NCI-H2227 treated with DMSO at 0.1 percent for 48 hours (cell line): ENCODE results near the gene CCDC85C.
"Not testable (repeated sequence)": the region's sequence is repeated elsewhere in the genome, so short reads cannot be mapped to it uniquely, and the experiment has no call there.

Experiments
- DNase-seq: peaks from one replicate; lab custom pipeline; 2025; lab: John Stamatoyannopoulos, UW

Gene CCDC85C

DNA sequence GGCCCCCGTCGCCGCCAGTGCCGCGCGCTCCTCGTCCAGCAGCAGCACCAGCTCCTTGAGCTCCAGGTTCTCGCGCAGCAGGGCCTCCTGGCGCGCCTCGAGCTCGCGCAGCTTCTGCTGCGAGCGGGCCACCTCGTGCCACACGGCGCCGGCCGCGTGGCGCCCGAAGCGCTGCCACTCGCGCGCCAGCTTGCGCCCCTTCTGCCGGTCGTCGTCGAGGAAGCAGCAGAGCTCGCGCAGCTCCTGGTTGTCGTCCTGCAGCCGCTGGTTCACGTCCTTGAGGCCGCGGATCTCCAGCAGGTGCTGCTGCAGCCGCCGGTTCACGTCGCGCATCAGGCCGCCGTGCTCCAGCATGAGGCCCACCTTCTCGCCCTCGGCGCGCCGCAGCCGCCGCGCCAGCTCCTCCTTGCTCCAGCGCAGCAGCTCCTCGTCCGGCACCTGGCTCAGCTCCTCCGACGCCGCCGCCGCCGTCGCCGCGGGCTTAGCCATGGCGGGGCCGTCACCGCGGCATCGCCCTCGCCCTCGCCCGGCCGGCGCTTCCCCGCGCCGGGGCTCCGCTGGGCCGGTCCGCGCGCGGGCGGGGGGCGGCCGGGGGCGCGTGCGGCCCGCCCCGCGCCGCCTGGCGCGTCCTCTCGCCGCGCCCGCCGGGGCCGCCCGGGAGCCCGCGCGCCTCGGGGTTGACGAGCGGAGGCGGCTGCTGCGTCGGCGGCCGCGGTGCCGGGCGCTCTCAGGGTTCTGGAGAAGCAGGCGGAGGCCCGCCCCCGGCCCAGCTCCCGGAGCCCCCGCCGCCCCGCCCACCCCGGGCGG, at the start of gene CCDC85C:
CCDC85C (minus strand) TSS at position 737 of the 807 bp plus-strand sequence; CDS start at position 489, 248 bp downstream.
- no peak for DNase-seq

DNA sequence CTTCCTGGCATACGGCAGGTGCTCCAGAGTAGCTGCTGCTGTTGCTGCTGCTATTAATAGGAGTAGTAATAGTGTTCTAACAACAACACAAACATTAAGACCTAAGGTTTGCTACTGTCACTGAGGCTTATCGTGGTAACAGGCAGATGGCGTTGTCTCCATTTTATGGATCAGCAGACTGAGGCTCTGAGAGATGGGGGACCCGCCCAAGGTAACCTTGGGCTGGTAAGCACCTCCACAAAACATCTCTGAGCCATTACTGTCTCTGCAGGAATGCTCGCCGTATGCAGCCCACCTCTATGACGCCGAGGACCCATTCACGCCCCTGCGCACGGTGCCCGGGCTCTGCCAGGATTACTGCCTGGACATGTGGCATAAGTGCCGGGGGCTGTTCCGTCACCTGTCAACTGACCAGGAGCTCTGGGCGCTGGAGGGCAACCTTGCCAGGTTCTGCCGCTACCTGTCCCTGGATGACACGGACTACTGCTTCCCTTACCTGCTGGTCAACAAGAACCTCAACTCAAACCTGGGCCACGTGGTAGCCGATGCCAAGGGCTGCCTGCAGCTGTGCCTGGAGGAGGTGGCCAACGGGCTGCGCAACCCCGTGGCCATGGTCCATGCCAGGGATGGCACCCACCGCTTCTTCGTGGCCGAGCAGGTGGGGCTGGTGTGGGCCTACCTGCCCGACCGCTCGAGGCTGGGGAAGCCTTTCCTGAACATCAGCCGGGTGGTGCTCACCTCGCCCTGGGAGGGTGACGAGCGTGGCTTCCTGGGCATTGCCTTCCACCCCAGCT, 48.1 kb upstream of the CCDC85C start:
- DNase-seq = no peak

DNA sequence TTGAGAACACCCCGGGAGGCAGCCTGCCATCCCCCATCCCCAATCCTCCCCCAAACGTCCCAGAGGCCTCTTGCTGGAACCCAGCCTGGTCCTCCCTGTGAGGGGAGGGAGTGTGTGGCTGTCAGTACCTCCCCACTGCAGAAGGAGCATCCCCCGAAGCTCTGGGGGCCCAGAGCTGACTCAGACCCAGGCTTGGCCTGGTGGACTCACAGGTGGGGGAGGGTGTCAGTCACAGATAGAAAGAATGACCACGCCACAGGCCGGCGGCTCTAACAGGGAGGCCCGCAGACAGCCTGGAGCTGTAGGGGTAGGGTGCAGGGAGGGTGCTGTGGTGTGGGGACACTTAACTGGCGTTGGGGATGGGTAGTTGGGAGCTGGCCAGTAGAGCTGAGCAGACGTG, 46.2 kb upstream of the CCDC85C start:
- DNase-seq = no peak

DNA sequence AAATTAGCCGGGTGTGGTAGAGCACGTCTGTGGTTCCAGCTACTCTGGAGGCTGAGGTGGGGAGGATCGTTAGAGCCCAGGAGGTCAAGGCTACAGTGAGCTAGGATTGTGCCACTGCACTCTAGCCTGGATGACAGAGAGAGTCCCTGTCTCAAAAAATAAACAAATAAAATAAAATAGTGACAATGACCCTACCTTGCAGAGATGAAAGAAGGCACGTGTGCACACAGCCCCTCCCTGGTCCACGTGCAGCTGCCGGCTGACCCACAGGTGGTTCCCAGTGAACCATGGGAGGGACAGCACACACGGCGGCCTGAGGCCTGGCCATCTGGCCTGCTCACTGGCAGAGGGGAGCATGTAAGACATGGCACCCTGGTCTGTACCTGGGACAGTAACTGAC, 45.6 kb upstream of the CCDC85C start:
- no peak for DNase-seq

DNA sequence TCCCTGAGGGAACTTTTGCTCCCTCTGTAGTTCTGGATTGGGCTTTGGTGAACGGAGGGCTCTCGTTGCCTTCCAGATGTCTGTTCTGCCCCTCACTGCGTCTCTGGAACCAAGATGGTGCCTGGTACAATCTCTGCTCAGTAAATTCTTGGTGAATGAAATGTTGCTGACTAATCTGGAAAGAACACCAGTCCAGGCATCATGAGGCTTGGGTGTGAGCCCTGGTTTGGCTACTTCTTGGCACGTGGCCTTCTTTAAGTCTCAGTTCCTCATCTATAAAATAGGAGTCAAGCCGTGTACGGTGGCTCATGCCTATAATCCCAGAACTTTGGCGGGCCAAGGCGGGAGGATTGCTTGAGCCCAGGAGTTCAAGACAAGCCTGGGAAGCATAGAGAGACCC, 45.2 kb upstream of the CCDC85C start:
- no peak for DNase-seq

DNA sequence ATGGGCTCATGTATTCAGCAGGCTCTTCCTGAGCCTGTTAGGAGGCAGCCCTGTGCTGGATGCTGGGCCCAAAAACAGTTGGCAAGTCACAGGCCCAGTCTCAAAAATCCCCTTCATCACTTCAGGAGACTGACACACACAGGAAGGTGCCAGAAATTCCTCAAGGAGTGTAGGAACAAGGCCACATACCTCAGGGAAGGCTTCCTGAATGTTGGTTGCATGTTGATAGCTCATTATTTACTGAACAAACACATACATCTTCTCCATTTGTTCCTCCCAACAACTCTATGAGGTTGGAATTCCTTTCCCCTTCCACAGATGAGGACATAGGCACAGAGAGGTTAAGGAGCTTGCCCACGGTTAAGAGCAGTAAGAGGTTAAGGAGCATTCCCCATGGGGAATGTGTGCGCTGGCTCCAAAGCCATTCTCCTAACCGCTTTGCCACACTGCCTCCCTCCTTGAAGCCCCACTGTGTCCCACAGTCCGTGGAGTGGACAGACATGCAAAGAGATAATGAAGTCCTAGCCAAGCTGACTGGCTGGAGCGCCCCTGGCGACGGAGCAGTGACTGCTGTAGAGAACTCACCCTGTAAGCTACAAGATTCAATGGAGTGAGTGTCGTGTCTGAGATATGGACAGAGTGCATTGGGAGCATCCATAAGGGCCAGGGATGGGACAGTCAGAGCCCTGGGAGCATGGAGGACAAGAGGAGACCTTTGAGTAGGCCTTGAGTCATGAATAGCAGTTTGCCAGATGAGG, 44.2 kb upstream of the CCDC85C start:
- DNase-seq = no peak

DNA sequence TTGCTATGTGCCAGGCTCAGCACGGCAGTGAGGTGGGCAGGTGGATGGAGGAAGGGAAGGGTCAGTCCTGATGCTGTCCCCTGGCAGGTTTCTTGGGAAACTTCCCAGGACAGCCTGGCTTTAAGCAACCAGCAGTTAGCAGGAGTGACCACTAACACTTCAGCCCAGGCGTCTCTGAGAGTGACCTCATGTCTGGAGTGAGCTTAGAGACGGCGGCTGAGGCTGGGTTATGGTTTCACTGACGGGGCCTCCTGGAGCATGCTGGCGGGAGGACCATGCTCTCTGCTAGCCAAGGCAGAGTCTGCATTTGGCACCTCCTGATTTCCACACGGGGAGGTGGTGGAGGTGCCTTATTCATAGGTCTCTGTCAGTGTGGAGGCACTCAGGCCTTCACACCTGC, 43.4 kb upstream of the CCDC85C start:
- no peak for DNase-seq

DNA sequence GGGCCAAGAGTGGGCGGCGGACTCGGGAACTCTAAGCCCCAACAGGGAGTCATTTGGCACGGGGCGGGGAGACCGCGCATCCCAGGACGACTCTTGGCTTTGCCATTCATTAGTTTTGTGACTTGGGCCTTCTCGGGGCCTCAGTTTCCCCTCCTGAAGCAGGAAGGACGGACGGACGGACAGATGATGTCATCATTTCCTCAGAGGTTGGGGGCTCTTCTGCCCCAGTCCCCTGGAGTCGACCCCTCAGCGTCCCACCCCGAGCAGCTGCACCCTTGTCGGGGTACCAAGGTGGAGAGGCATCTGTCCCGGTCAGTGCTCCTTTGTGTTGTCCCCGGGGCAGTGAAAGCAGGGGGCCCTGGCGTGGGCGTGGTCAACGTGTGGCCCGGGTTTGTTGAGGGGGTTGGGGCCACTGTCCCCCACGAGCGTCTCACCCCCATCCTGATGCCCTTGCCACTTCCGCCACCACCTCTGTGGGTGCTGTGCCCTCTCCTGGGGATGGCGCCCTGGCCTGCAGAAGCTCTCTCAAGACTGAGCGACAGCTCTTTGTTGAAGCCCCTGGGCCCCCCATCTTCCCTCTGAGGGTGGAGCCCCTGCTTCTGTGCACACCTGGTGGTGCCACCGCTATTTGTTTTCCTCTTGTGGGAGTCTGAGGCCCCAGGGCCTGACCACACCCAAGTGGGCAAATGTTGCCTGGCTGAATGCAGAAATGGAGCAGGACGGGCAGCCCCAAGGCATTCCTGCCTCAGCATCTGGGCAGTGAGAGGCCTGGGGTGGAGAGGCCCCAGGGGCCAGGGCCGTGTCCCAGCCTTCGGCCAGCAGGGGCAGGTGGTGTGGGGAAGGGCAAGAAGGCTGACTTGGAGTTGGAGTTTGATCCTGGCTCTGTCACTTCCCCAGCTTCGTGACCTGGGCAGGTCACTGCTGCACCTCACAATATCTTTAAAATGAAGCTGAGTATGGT, 41.8 kb upstream of the CCDC85C start:
- no peak for DNase-seq

DNA sequence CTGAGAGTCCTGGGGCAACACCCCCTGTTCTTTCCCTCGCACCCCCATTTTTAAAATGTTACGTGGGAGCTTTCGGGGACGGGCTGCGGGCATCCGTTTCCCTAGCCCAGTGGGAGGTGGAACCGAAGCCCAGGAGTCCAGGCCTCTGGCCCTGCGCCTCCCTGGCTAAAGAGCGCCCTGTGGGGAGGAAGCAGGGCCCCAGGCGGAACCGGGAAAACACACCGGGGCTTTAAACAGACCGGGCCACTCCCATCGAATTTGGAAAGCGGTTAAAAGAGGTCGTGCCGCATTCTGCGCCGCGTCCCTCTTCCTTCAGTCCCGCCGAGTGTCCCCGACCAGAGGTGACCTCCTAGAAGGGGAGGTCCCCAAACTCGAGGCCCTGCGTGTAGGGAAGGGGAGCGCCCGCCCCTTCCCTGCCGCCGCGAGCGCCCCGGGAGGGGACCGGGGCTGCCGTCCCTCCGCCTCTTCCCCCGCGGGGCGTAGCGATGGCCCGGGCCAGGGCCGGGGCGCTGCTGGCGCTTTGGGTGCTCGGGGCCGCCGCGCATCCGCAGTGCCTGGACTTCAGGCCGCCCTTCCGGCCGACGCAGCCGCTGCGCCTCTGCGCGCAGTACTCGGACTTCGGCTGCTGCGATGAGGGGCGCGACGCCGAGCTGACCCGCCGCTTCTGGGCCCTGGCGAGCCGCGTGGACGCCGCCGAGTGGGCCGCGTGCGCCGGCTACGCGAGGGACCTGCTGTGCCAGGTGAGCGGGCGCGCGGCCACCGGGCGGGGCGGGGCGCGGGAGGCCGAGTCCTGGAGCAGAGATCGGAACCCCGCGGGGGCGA, 40.9 kb upstream of the CCDC85C start, which contains the start of gene HHIPL1:
HHIPL1 (plus strand) TSS at position 407 of the 822 bp plus-strand sequence; CDS start at position 486, 79 bp downstream.
- DNase-seq = no peak

DNA sequence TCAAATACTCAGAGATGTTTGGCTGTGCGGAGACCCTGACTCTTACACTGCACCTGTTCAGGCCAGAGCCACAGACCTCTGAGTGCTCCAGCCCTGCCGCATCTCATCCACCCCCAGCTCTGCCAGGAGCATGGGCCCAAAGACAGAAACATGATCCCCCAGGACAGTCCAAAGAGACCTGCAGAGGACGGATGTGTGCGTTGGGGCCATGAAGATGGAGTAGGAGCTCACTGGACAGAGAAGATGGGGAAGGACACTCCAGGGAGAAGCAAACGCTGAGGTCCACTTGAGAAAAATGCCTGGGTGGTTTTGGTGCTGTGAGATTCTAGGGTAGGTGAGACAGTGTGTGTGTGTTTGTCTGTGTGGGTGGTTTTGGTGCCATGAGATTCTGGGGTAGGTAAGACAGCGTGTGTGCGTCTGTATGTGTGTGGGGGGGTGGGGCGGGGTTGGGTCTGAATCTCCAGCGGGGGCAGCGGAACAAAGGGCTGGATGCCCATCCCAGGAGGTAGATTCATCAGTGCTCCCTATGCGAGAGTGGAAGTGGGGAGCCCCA, 40.1 kb upstream of the CCDC85C start:
- DNase-seq = no peak

DNA sequence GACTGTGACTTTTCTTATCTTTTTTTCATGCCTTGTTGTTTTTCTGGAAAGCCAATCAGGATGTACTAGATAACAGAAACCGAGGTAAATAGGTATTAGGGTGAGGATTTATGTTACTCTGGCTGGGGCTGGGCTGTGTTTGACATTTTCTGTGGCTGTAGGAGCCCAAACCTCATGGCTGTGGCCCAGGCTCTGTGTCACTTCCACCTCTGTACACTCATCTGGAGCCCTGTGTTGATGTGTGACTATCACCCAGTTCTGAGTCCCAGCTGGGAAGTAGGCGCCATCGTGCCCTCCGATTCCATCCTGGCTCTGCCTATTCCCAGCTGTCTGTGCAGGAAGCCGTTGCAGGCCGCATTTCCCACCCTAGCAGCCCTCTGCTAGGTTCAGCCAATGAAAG, 39.3 kb upstream of the CCDC85C start:
- DNase-seq = no peak

DNA sequence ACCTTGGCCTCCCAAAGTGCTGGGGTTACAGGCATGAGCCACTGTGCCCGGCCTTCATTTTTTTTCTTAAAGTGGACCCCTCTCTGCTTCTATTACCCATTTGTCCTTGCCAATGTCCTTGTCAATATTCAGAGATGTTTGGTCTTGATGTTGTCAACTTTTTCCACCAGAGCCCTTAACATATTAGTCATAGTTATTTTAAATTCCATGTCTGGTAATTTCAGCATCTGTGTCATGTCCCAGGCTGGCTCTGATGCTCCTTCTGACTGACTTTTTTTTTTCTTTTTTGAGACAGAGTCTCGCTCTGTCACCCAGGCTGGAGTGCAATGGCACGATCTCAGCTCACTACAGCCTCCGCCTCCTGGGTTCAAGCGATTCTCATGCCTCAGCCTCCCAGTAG, 38.8 kb upstream of the CCDC85C start:
- DNase-seq = not testable (repeated sequence)

DNA sequence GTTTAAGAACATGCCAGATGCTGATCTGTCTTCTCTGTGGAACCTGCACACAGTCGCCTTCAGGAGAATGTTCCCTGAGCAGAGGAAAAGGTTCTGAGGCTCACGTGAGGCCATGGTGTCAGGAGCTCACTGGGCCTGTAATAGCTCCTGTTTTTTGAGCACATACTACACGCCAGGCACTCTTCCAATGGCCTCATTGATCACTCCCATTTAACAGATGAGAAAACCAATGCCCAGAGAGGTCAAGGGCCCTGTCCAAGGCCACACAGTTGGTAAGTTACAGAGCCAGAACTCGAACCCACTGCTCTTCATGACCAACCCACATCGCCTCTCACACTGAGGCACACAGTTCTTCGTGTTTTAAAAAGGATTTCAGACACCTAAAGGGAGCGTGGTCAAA, 33.6 kb upstream of the CCDC85C start:
- no peak for DNase-seq

DNA sequence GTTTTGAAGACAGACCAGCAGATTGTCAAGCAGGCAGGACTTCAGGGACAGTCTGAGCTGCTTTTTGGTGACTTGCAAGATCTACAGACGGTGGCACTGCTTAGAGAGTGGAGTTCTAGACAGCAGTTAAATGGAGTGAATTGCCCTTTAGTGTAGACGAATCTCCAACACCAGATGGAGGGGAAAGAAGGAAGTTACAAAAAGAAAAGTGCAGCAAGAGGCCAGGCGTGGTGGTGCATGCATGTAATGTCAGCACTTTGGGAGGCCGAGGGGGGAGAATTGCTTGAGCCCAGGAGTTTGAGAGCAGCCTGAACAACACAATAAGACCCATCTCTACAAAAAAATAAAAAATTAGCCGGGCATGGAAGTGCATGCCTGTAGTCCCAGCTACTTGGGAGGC, 32.5 kb upstream of the CCDC85C start:
- no peak for DNase-seq

DNA sequence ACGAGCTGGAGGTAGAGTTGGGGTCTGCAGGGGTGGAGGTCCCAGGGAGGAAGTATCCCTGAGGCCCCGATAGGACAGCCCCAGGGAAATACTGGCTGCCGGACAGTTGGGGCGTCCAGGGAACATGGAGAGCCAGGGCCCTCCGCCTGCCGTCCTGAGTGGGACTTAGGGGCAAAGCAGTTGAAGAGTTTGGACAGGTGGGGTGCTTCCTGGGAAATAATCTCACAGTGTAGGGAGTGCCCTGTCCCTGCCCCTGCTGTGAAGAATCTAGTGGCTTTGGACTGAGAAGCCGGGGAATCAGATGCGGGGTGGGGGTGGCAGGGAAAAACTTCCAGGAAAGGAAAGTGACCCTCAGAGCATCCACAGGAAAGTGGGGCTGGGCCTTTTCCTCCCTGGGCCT, 31.1 kb upstream of the CCDC85C start:
- no peak for DNase-seq

DNA sequence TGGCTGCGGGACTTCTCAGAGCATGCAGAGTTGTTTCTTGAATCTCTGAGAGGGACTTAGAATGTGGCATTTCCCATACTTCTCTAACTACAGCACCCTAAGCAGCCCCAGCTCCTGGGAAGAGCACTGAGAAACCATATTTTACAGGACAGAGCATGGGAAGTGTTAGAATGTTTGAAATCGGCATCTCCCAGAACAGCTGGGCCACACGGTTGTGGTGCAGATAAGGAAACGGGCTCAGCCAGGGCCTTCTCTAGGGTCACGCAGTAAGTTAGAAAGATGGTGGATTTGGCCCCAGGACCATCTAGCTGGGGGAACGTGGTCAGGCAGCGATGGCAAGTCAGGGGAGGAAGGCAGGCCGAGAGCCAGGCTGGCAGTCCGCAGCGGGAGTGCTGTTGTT, 30.4 kb upstream of the CCDC85C start:
- no peak for DNase-seq

DNA sequence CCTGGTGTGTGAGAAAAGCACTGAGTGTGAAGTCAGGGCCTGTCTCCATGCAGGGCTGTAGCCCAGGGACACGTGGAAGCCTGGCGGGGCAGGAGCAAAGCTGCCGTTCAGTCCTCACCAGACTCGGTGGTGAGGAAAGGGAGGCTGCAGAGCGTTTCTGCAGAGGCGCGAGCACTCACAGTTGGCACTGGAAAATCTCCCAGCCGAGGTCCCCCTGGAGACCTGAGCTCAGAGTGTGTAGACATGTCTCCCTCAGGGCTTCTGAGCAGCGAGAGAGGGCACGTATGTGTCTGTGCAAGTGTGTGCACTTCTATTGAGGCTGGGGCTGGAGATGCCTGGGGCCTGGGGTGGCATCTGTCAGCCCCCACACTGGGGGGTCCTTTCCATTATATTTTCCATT, 29.9 kb upstream of the CCDC85C start:
- no peak for DNase-seq

DNA sequence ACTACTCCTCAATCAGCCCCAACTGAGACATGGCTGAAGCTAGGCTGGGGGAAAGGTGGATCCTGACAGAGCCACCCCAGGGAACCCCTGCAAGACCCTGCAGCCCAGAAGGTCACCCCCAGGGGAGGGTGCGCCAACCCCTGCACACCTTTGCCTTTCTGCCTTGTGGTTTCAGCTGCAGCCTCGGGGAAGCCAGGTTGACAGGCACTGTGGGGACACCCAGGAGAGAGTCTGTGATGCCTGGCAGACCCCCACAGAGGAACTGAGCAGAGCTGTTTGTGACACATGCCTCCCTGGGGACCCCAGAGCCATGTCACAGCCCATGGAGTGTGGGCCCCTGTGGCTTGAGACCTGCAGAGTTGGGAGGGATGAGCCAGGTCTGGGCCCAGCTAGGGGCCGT, 29.1 kb upstream of the CCDC85C start:
- DNase-seq = no peak

DNA sequence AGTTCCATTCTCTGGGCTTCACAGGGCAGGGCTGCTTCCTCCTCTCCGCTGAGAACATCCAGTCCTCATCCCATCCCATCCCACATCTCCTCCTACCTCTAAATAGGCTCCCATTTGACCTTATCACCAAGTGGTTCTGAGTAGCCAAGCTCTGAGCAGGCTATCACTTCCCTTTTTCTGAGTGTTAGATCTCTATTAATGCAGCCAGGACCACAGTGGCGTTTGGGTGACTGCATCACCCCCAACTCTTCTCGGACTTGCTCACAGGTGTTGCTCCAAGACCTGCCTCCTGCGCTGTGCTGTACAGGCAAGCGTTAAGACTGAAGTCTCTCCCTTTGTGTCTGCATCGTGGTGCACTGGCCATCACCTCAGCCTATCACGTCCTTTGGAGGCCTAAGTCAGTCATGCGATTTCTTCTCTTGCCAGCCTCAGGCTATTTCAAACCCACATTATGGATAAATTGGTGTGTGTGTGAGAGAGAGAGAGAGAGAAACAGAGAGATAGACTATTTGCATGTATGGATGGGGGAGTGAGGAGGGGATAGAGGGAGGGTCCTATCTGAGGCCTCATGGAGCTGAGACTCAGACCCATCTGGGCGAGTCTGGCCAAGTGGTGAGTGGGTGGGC, 28.5 kb upstream of the CCDC85C start:
- no peak for DNase-seq

DNA sequence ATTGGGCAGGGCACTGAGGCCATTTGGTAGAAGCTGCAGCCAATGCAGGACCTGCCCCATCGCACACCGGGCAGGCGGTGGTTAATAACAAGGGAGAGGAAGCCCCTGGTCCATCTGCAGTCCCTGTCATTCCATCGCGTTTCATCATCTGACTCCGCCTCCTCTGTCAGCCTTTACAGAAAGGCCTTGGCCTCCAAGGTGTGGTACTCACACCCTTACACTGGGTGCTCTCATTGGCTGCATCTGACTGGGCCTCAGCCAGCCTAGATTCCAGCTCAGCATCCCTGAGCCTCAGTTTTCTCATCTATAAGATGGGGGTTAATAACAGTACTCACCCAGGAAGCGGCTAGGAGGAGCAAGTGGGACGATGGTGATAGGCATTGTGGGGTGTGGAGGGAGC, 26.2 kb upstream of the CCDC85C start:
- no peak for DNase-seq
